ENCODE measurements around the gene APBA1. TPM values are rescaled to one million over a fixed set of nuclear protein-coding genes. Genes with fewer than 3 reads are reported as not detected.

Gene APBA1
- total and polyA plus RNA-seq, 2 donors (not counting 3 experiments of a cell fraction or from before 2014, with no cell fraction given), result 6.1 to 11.3 TPM

DNA sequence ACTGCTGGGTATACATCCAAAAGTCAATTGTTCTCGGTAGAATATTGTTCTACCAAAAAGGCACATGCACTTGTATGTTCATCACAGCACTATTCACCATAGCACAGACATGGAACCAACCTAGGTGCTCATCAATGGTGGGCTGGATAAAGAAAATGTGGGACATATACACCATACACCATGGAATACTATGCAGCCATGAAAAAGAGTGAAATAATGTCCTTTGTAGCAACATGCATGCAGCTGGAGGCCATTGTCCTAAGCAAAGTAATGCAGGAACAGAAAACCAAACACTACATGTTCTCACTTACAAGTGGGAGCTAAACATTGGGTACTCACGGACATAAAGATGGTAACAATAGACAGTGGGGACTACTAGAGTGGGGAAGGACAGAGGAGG is 145.5 kb downstream of the APBA1 start:
- ChIA-PET POLR2A (no interaction called here), CTCF (no interaction called here)
- H3K27me3 ChIP-seq (ENCODE audit: control insufficient read depth in 2 of 2, insufficient read depth in 2 of 2, low read length in 2 of 2), result peaks cover 4 to 11% of the 10 kb centered on the region in 2 experiments
- H3K27ac ChIP-seq (ENCODE audit: insufficient read depth, low read depth, low read length), result no peak overlapping the region
- DNase-seq (ENCODE audit: low read depth, low spot score) (no peak), FAIRE-seq (no peak)
- TF ChIP-seq POLR2A (IDR thresholded peaks at IDR 0.05; ENCODE audit: low read depth, low read length) (no peak), CTCF (IDR thresholded peaks at IDR 0.05; ENCODE audit: extremely low read depth in 1 of 2, insufficient read depth in 1 of 2, low read depth in 1 of 2, low read length in 2 of 2) (no peak), EZH2 (IDR thresholded peaks at IDR 0.05; ENCODE audit: borderline replicate concordance, low read depth, low read length, severe bottlenecking) (no peak), FOS (IDR thresholded peaks at IDR 0.05; ENCODE audit: borderline replicate concordance, insufficient read depth, low read length) (no peak), POLR2AphosphoS5 (IDR thresholded peaks at IDR 0.05; ENCODE audit: insufficient read depth, low read depth, low read length) (no peak), GATA2 (IDR thresholded peaks at IDR 0.05; ENCODE audit: insufficient read depth, insufficient read length, low read depth, low read length) (no peak), MAX (IDR thresholded peaks at IDR 0.05; ENCODE audit: insufficient read depth, insufficient read length) (no peak), MYC (IDR thresholded peaks at IDR 0.05; ENCODE audit: low read depth, low read length) (no peak), JUN (IDR thresholded peaks at IDR 0.05; ENCODE audit: borderline replicate concordance, insufficient read depth, insufficient read length, low read depth) (no peak)
- H3K9me3 ChIP-seq (replicated peaks; ENCODE audit: control insufficient read depth, insufficient read depth, low read length), result no peaks in the 10 kb centered on the region
- no peak overlapping the region for H3K9ac ChIP-seq (replicated peaks; ENCODE audit: extremely low read depth, insufficient read depth, low read length)
- intact Hi-C loops (cut with micrococcal nuclease), result no loop called here
- H2AFZ ChIP-seq (ENCODE audit: low read depth, low read length), result no peak overlapping the region
- H3K4me2 ChIP-seq (ENCODE audit: insufficient read depth, low read length), result no peak overlapping the region
- H3K4me3 ChIP-seq (replicated peaks in 1 of 3; ENCODE audit: insufficient read depth in 1 of 3, low read depth in 1 of 3, low read length in 3 of 3), result no peak overlapping the region
- dilution Hi-C loops (cut with MboI; ENCODE audit: extremely low pct_ligation_motif_present, low sequenced_read_pairs), result no loop called here
- no peaks in the 10 kb centered on the region for H3K9me1 ChIP-seq (replicated peaks; ENCODE audit: control insufficient read depth, extremely low read depth, insufficient read depth, low read length)
- BruUV-seq (replicated peaks), result no TSS peak
- no peaks in the 10 kb centered on the region for H3K4me1 ChIP-seq (ENCODE audit: control insufficient read depth, extremely low read depth, insufficient read depth, low read length)
- H3K79me2 ChIP-seq (ENCODE audit: control insufficient read depth, insufficient read depth, low read length), result no peaks in the 10 kb centered on the region
- no peaks in the 10 kb centered on the region for H3K36me3 ChIP-seq (ENCODE audit: control insufficient read depth in 2 of 2, extremely low read depth in 1 of 2, insufficient read depth in 2 of 2, low read length in 2 of 2)
- H4K20me1 ChIP-seq (replicated peaks; ENCODE audit: control insufficient read depth, extremely low read depth, insufficient read depth, low read length), result no peaks in the 10 kb centered on the region
